ENCODE results near the gene PRELID3B. TPM values are rescaled to one million over a fixed set of nuclear protein-coding genes. Genes with fewer than 3 reads are reported as not detected.

PRELID3B gene
- total RNA-seq: 36.1 and 43.0 TPM in 2 replicates

DNA sequence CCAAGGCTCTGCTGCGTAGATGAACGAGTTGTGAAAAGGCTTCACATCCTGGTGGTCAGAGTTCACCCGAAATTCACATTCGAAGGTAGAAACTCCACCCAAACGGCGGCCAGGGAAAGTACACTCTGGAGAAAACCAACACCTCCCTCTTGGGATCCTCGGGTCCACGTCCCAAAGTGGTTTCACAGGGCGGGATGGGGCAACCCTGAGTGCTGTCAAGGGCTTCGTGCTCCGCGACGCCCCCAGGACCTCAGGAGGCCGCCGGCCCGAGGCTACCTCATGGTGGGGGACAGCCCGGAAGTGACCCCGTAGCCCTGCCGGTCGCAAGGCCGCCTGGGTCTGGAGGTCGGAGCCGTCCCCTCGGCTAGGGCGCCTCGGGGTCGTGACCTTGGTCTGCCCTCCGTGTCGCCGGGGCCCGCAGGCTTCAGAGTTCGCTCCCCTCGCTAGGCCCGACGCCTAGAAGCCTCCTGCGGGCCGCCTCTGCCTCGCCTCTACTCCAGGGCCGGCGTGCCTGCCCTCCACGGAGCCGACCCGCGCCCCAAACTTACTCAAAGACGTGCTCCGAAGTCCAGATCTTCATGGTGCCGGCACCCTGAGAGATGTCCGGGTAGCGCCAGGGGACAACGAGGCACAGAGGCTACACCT lies at the start of gene PRELID3B:
PRELID3B (minus strand) TSS at position 636 of the 645 bp plus-strand sequence; CDS start at position 580, 56 bp downstream.

DNA sequence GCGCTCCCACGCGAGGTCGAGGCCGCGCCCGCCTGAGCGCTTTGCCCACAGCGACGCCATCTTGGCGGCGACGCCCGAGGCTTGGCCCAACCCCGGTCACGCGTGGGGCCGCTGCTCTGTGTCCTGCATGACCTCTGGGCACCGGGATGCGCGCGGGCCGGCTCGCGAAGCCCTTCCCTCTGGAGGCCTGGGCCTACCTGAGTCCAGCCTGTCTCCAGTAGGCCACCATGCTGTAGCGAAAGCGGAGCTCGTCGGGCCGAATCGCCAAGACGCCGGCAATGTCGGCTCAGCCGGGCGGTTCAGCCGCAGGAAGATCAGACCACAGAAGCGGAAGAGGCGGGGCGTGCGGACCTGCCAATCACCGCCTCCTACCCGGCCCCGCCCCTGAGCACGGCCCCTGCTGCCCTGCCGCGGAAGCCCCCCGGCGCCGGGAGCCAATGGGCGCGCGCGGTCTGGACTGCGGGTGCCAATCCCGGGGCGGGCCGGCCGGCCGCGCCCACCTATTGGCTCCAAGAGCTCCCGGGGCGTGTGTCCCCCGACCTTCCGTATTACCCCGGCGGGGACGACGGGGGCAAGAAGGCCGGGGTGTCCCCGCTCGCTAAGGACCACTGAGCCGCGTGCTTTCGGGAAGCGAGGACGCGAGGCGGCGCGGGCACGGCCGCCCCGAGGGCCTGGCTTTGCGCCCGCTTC lies 10.4 kb downstream of the PRELID3B start, which contains the start of gene ATP5F1E:
ATP5F1E (minus strand) TSS at position 313 of the 690 bp plus-strand sequence; CDS start at position 229, 84 bp downstream.

DNA sequence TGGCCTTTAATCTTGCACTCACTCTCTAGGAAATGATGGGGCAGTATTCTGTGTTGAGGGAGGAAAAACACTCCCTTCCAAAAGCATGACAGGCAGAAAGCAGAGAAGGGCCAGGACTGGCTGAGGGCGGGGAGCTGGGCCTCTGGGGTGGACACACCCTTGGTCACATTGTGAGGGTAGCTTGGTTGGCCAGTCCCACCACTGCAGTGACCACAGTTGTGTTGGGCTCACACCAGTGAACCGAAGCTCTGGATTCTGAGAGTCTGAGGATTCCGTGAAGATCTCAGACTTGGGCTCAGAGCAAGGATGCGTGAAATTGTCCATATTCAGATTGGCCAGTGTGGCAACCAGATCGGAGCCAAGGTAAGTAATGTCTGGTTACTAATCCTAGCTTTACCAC lies 23.4 kb downstream of the PRELID3B start, which contains the start of gene TUBB1:
TUBB1 (plus strand) TSS at position 213 of the 400 bp plus-strand sequence; CDS start at position 307, 94 bp downstream.

DNA sequence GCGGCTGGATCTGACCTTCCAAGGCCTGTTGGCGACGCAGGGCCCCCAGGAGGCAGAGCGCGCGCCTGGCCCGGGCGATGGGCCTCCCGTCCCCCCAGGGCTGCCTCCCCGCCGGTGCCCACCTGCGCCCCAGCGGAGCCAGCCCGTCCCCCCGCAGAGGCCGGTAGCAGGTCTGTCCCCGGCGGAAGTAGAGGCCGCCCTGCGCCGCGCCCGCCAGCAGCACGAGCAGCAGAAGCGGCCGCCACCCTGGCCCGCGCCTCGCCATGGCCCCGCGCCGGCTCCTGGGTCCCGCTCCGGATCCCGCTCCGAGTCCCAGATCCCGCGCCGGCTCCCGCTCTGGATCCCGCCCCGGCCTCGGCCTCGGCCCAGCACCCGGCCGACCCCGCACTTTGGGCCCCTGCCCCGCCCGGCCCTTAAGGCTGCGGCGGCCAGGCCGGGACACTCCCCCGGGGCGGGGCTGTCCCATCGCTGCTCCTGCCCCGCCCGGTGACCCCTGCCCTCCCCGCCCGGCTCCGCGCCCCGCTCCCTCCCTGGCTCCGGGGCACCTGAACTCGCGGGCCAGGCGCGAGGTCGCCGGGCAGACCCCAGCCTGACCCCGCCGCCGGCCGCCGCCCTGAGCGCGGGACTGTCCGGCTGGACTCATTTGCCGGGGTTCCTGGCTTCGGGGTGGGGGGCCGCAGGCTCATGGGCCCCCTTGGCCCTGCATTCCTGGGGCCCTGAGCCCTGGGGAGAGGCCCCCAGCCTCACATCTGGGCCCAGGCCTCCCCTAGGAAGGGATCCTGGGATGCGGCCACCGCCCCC lies 35.5 kb downstream of the PRELID3B start, which contains the start of gene CTSZ:
CTSZ (minus strand) TSS at position 391 of the 801 bp plus-strand sequence; CDS start at position 265, 126 bp downstream.

Other genes starting within 250 kb of the PRELID3B start
- 0.67 and 1.2 TPM in 2 replicates for gene GNAS-AS1, start 191.9 kb downstream of the PRELID3B start, total RNA-seq
- gene GNAS, start 190.1 kb downstream of the PRELID3B start, total RNA-seq: 370 and 406 TPM in 2 replicates
- gene NELFCD, start 61.5 kb downstream of the PRELID3B start, total RNA-seq: 55.1 and 56.3 TPM in 2 replicates
- 52.8 and 58.0 TPM in 2 replicates for gene CTSZ, start 35.5 kb downstream of the PRELID3B start, total RNA-seq
- not detected in 2 replicates for gene TUBB1, start 23.4 kb downstream of the PRELID3B start, total RNA-seq
- 16.2 and 16.8 TPM in 2 replicates for gene ATP5F1E, start 10.5 kb downstream of the PRELID3B start, total RNA-seq
- gene ZNF831, start 121.0 kb upstream of the PRELID3B start, total RNA-seq: not detected in 2 replicates

Measured in bronchus fibroblast of lung (primary cell).